ENCODE measurements around the gene SLC44A5.
"Not testable (repeated sequence)": the region's sequence is repeated elsewhere in the genome, so short reads cannot be mapped to it uniquely, and the experiment has no call there.

Gene SLC44A5

DNA sequence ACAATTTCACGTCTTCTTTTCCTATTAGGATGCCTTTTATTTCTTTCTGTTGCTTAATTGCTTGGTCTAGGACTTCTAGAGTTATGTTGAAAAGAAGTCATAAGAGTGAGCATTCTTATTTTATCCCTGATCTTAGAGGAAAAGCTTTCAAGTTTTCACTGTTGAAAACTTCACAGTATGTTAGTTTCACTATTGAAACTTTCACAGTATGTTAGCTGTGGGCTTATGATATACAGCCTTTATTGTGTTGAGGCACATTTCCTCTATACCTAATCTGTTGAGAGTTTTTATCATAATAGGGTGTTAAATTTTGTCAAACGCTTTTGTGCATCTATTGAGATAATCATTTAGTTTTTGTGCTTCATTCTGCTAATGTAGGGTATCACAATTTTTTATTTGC lies 249.7 kb downstream of the SLC44A5 start:
- no peak for DNase-seq (ENCODE audit: low read depth)

DNA sequence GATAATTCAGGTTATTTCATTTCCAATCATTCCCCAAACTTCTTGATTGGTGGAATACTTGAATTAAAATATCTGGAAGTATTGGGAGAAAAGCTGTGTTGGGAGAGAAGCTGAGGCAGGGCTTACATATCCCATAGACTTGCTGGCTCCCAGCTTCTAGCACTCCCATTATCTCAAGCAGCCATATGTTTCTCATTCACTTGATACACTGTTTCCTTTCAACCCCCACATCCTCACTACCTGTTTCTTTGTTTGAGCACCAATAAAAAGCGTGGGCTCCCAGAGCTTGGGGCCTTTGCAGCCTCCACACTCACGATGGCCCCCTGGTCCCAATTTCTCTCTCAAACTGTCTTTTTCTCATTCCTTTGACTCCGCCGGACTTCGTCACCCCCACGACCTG lies 256.6 kb downstream of the SLC44A5 start:
- DNase-seq (ENCODE audit: low read depth), result not testable (repeated sequence)

DNA sequence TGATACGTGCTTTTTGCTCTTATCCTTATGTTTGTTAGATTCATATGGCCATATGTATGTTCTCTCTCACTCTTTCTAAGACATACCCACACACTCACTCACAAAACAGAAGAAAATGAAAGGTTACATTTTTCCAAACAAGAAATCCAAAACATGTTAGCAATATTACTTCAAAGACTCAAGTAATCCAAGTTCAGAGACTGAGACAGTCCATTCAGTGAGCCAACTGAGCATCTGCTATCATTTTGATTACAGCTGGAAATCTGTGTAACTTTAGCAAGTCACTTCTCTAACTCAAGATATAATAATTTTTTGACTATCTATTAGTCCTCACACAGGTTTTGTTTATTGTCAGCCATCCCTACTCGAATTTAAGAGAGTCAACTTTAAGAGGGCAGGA lies 257.9 kb downstream of the SLC44A5 start:
- no peak for DNase-seq (ENCODE audit: low read depth)

DNA sequence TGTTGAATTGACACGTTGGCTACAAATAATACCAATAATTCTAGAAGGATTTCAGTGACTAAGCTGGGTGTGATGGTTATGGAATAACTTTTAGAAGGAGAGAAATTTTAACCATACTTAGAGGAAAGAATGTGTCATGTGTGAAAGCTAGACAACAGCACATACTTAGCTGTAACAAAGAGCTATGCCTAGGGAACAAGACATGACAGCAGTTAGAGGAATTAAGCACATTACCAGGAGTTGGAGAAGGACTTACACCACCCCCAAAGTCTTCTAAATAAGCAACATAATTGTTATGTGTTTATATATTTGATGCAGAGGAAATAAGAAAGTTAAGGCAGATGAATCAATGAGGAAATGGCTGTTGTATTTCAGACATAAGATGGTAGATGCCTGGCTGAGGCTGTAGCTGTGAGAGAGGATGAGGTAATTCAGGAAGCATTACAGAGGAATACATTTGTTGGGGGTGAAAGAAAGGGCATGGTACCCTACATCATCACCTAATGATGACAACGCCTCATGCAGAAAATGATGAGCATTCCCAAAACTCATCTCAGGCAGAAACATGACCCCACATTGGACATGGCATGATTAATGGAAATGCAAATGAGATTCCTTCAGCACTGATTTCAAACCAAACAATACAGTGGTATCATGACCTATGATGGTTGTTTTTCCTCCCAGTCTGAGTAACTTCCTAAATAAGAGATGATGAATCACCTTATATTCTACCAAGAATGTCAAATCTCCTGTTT lies 265.2 kb downstream of the SLC44A5 start:
- no peak for DNase-seq (ENCODE audit: low read depth)

DNA sequence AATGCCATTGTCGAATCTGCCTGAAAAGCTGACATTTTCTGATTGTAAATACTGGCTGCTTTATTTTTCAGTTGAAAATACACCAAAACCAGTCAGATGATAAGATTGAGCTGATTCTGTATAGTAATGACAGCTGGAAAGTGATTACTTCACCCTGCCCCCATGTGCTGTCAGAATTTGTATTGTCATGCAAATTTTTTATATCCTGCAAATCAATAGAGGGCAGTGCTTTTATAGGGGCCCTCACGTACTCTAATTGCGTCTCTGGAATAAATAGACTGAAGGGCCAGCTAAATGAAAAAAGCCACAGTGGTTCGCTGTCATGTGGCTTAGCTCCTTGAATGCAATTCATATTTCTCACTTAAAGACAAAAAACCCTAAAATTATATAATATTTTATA lies 268.1 kb downstream of the SLC44A5 start:
- DNase-seq (ENCODE audit: low read depth), result no peak

DNA sequence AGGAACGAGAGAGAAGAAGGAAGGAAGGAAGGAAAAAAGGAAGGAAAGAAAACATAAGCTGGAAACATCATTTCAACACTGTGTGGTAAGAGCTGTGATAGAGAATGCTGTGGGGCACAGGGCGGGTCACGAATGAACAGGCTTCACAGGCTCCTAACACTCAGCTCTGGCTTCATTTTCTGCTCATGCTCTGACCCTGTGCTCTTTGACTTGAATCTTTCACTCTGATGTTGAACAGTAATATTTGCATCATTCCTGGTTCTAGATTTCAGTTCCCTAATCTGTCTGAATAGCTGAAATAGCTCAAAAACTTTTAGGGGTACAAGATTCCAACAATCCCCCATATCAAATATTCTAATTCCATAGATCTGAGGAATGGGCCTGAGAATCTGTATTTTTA lies 269.4 kb downstream of the SLC44A5 start:
- no peak for DNase-seq (ENCODE audit: low read depth)

DNA sequence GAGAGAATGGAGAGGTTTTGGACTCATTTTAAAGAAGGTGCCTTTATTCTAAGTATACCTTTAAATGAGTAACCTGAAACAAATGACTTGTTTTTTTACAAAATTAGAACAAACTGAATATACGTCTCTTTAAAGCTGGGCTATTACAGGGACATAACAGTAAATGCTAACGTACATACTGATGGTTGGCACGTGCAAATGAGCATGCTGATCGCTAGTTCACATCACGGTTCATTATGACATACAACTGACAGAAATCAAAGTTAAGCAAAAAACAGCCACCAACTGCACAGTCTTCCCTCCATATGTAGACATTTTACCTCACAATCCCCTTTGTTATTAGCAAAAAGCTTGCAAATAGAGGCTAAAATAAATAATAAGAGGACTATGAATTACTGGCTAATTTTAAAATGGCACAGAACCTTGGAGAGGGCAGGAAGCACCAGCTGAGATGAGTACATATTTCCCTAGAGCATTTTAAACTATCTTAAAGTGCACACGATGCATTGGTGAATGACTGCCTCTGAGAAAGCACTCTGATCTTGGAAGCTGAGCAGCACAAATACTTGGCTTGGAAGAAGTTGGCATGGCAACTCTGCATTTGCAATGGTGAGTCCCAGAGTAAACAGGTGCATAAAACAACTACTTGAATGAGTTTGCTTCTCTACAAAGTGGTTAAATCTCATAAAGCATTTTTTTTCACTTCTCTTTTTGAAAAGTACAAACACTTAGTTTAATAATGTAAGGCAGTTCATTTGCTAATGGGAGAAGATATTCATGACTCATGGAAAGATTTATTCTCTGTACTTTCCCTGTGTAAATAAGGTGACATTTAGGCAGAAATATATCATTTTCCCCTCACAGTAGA lies 272.1 kb downstream of the SLC44A5 start:
- no peak for DNase-seq (ENCODE audit: low read depth)

DNA sequence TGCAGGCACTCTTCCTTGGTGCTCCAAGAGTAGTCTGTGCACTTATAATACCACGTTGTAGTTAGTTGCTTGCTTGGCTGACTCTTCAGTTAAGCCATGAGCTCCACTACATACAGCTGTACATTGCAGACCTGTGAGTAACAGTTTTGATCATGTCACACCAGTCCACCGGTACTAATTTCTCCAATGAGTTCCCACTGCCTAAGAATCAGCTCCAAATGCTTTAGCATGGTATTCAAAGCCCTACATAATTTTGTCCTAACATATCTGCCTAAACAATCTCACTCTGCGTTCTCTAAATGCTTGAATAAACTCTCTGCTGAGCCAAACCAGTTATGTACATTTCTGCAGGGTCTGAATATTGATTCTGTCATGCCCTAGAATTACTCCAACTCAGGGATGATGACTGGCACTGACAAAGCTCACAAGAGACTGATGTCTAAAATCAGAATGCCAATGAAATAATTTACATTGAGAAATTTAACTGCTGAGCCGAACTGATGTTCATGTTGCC lies 276.0 kb downstream of the SLC44A5 start:
- DNase-seq (ENCODE audit: low read depth), result no peak

DNA sequence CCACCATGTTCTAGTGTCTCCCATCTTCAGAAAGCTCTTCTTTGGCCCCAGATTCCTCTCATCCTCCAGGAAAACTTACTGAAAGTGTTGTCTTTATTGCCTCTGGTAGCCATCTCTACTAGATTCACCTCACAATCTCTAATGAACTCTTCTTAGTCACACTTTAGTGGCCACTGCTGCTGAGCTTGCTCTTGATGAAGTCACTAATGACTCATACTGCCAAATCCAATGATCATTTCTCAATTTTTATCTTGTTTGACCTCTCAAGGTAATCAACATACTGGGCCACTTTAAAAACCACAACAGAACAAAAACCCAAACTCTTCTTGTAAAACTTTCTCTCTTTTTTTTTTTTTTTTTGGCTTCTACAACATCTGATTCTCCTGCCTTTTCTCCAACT lies 280.3 kb downstream of the SLC44A5 start:
- DNase-seq (ENCODE audit: low read depth), result no peak

DNA sequence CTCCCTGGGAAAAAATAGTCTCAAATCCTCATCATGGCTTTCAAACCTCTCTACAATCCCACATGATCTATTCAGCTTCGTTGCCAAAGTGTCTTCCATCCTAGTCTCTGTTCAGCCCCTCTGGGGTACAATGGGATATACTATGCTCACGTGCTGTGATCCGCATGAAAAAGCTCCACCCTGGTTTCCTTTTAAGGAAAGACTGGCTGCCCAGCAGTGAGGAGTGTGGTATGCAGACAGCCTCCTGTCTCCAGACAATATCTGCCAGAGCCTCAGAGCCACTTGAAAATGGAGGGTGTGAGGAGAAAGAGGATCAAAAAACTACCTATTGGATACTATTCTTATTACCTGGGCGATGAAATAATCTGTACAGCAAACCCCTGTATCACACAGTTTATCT lies 282.2 kb downstream of the SLC44A5 start:
- DNase-seq (ENCODE audit: low read depth), result no peak

DNA sequence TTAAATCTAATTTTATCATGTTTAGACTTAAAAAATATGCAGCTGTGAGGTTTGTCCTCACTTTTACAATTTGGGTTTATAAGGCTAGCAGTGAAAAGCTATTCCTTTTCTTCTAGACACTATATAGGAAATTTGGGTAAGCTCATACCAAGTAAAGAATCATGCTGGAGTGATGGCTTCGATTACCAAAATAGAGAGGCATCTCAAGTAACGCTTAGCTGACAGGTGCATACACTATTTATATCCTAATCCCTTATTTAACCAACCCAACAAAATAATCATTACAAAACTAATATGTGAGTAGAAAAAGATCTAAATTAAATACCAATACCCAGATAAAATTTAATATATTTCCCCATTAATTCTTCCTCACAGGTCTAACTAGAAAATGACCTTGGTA lies 283.5 kb downstream of the SLC44A5 start:
- no peak for DNase-seq (ENCODE audit: low read depth)

DNA sequence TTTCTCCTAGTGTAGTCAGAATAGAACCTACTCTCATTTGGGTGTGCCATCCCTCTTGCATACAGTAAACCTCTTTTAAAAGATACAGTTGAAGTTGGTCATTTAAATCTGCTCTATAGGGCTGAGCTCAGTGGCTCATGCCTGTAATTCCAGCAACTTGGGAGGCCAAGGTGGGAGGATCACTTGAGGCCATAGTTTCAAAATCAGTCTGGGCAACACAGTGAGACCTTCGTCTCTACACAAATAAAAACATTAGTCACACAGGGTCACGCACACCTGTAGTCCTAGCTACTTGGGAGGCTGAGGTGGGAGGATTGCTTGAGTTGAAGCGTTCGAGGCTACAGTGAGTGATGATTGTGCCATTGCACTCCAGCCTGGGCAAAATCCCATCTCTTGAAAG lies 292.9 kb downstream of the SLC44A5 start:
- no peak for DNase-seq (ENCODE audit: low read depth)

DNA sequence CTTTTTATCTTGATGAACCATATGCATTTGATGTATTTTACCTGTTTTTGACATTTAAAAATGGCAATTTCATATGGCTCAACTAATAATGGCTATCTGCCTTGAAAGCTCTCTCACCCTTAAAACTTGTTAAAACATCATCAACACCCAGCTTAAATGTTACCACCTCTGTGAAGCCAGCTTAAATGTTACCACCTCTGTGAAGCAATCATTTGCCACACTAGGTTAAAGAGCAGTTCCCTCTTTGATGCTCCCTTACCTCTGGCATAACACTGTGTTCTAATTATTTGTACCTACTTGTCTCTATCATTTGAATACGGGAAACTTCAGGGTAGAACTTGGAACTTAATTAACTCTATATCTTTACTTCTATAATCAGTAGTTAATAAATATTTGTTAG lies 294.7 kb downstream of the SLC44A5 start:
- no peak for DNase-seq (ENCODE audit: low read depth)

DNA sequence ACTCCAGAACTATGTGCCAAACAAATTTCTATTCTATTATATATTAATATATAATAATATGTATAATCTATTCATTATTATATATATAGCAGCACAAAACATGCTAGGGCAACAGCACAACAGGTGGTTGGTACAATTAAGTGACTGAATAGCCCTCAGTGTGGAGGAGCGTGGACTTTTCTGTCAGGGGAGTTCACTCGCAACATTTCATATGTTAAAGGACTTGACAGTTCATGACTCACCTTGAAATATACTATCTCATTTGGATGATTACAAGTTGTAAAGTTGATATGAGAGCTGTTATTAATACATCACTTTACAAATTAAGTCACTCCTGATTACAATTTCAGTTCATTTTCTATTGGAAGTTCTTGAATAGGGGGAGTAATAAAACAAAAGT lies 298.3 kb downstream of the SLC44A5 start:
- no peak for DNase-seq (ENCODE audit: low read depth)

DNA sequence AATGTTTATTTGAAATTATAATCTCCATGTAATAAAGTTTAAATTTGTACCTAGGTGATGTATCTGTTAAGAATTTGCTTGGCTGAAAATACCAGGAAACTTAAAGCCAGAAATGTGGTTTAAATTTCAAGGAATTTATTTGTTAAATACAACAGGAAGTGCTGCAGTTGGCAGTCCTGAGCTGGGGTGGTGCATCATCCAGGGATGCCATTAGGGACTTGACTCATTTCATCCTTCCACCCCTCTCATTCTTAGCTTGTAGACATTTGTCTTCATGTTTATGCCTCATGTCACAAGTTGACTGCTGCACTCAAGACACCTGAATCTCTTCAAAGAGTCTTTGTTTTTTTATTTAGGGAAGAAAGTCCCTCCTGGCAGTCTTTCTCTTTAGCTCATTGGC lies 300.8 kb downstream of the SLC44A5 start:
- DNase-seq (ENCODE audit: low read depth), result no peak

DNA sequence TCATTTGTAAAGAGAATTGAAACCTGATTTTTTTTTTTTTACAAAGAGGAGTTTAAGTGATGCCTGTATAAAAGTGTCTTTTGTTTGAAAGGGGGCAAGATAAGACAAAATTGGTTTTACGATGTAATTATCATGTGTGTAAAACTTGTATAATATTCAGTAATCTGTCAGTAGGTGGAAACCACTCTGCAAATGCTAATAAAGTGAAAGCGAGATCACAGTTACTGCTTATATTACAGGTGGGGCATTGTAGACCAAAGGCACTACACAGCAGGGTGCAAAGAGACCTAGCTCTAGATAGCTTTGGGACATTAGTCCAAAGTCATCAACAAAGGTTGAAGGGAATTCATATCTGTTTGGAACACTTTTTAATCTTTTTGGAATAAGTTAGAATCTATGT lies 302.5 kb downstream of the SLC44A5 start:
- no peak for DNase-seq (ENCODE audit: low read depth)

DNA sequence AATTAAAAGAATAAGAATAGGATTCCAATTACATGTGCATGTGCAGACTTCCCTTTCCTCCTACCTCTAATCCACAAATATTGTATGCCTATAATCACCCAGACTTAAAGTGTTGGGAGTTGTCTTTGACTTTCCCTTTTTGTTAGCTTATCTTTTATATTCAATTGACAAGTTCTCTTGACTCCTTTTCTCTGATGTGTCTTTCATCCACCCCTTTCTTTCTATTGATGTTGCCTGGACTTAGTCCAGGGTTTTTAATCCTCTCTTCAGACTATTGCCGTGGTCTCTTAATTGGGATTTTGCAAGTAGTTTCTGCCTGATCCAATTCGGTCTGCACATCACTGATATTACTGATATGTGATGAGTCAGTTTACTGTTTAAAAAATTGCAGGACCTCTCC lies 305.9 kb downstream of the SLC44A5 start:
- DNase-seq (ENCODE audit: low read depth), result no peak

DNA sequence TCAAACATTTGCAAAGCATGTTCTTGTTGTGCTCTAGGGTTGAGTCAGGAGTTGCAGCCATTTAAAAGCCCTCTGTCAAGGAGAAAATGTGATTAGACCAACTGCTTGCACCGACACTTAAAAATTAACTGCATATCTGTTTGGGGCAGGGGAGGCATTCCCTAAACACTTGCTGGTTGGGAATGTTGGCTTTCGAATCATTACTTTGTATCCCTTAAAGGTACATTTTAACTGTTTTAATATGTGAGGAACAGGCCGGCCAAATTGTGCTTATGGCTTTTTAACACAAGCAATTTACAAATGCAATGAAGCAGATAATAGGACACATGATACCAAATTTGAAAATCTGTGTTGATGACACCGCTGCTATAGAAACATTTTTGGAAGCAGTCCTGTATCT lies 317.6 kb downstream of the SLC44A5 start:
- no peak for DNase-seq (ENCODE audit: low read depth)

DNA sequence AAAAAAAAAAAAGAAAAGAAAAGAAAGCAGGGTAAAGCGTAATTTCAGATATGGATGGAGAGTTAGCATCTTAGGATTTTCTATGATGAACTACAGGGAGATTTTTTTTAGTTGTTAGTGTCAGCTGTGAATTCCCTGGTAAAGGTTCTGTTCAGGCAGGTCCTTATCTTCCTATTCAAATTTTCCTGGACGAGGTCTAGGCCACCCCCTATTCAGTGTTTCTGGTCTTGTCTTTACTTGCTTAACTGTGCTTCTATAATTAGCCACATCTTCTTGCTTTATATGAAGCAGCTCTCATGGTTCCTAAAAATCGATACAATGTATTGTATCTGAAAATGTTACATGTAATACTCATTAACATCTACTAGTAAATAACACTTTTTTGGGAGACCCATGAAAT lies 318.9 kb downstream of the SLC44A5 start:
- no peak for DNase-seq (ENCODE audit: low read depth)

DNA sequence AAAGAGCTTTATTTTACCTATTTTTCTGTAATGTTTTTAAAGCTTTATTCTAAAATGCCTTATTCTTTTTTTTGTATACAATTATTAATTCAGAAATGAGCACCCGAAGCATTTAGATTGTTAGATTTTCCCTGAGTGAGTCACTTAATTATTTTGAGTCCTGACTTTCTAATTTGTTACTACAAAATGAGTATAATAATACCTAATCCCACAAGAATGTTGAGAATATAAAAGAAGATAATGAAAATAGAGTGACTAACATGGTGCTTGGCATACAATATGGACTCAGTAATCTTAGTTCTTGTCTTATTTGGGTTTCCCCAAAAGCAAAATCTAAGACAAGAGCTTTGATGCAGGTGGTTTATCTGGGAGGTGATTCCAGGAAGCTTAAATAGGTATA lies 334.5 kb downstream of the SLC44A5 start:
- DNase-seq (ENCODE audit: low read depth), result no peak

DNA sequence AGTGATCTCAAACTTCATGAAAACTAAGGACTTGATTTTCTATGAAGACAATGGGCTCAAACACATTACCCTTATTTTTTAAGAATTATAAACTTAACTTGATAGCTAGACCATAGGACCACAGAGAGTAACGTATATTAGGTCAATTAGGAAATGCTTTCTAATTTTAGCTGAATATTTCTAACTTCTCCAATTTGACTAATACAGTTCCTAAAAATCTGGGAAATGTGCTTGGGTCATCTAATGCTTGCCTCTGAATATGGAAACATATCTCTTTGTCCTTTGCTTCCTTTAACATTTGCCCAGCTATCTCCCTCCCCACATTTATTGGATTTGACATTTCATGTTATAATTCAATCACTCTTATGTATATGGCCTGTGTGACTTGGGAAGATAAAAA lies 335.3 kb downstream of the SLC44A5 start:
- DNase-seq (ENCODE audit: low read depth), result no peak

DNA sequence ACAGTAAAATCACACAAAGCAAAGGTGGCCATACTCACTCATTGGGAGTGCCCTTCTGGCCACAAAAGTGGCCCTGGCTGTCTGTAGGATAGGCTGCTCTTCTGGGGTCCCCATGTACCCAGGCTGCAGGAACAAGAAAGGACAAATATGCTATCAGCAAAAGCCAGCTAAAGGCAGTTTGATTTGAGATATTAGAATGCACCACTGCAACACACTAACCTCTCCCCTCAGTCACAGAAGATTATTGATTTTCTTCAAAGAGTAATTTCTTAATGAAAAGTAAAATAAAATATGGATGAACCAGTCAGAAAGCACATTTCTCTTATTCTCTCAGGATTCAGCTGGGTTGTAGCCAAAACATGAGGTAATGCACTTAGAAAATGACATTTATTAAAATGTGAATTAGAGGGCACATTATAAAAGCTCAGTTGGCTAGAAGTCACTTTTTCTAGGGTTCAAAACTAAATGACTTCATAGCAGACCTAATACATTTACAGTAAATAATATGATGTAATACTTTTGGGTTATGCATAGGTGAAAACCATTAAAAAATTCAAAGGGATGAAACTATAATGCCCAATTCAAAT lies 335.9 kb downstream of the SLC44A5 start:
- no peak for DNase-seq (ENCODE audit: low read depth)

DNA sequence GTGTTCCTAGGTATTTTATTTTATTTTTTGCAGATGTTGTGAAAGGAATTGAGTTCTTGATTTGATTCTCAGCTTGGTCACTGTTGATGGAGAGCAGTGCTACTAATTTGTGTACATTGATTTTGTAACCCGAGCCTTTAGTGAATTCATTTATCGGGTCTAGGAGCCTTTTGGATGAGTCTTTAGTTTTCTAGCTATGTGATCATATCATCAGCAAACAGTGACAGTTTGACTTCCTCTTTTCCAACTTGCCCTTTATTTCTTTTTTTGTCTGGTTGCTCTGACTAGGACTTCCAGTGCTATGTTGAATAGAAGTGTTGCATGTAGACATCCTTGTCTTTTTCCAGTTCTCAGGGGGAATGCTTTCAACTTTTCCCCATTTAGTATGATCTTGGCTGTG lies 337.8 kb downstream of the SLC44A5 start:
- DNase-seq (ENCODE audit: low read depth), result no peak
